ENCODE measurements around the gene FUZ.
A peak's percentile ranks its signal among the peaks of the same experiment; 100 is the strongest.

FUZ gene

DNA sequence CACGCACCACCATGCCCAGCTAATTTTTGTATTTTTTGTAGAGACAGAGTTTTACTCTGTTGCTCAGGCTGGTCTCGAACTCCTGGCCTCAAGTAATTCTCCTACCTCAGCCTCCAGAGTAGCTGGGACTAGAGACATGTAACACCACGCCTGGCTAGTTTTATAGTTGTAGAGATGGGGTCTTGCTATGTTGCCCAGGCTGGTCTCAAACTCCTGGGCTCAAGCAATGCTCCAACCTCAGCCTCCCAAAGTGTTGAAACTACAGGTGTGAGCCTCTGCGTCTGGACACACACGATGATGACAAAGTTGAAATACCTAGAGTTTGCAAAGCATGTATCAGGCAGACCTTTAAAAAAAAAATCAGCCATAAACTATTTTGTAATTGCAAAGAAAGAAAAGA lies 33.3 kb upstream of the FUZ start:
- TF ChIP-seq, protein P1, sequence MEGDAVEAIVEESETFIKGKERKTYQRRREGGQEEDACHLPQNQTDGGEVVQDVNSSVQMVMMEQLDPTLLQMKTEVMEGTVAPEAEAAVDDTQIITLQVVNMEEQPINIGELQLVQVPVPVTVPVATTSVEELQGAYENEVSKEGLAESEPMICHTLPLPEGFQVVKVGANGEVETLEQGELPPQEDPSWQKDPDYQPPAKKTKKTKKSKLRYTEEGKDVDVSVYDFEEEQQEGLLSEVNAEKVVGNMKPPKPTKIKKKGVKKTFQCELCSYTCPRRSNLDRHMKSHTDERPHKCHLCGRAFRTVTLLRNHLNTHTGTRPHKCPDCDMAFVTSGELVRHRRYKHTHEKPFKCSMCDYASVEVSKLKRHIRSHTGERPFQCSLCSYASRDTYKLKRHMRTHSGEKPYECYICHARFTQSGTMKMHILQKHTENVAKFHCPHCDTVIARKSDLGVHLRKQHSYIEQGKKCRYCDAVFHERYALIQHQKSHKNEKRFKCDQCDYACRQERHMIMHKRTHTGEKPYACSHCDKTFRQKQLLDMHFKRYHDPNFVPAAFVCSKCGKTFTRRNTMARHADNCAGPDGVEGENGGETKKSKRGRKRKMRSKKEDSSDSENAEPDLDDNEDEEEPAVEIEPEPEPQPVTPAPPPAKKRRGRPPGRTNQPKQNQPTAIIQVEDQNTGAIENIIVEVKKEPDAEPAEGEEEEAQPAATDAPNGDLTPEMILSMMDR (IDR thresholded peaks at IDR 0.05; ENCODE audit: low read length), result no peak
- TF ChIP-seq EZH2 (IDR thresholded peaks at IDR 0.05; ENCODE audit: borderline replicate concordance, low read length), result no peak
- no peak overlapping the region for H3K4me2 ChIP-seq (ENCODE audit: low read length)
- H3K4me1 ChIP-seq (ENCODE audit: insufficient read depth, low read length, severe bottlenecking), result peaks cover 49% of the 10 kb centered on the region
- peak overlapping the region; percentile 88 for H3K27ac ChIP-seq (ENCODE audit: low read depth, low read length, poor library complexity, severe bottlenecking)
- H3K9ac ChIP-seq (ENCODE audit: low read length), result no peak overlapping the region
- H3K36me3 ChIP-seq (ENCODE audit: insufficient read depth, low read length), result peaks cover 6% of the 10 kb centered on the region; the same call in 1 of the 2 replicates
- H3K9me2 ChIP-seq (ENCODE audit: low read depth, low read length), result no peaks in the 10 kb centered on the region
- H4K20me1 ChIP-seq (ENCODE audit: insufficient read depth, low read length), result no peaks in the 10 kb centered on the region
- H2AFZ ChIP-seq (ENCODE audit: low read length), result no peak overlapping the region
- H3K79me2 ChIP-seq (ENCODE audit: insufficient read depth, low read length), result no peaks in the 10 kb centered on the region
- H3F3A ChIP-seq (ENCODE audit: insufficient read depth, low read length), result no peaks in the 10 kb centered on the region
- 0 out of 2 replicates have a peak, but pooled peaks cover 3% of the 10 kb centered on the region for H3K9me3 ChIP-seq (ENCODE audit: low read length)
- H3K4me3 ChIP-seq (ENCODE audit: low read depth, low read length, poor library complexity, severe bottlenecking), result no peak overlapping the region
- H3K27me3 ChIP-seq (ENCODE audit: insufficient read depth, low read length), result no peaks in the 10 kb centered on the region

DNA sequence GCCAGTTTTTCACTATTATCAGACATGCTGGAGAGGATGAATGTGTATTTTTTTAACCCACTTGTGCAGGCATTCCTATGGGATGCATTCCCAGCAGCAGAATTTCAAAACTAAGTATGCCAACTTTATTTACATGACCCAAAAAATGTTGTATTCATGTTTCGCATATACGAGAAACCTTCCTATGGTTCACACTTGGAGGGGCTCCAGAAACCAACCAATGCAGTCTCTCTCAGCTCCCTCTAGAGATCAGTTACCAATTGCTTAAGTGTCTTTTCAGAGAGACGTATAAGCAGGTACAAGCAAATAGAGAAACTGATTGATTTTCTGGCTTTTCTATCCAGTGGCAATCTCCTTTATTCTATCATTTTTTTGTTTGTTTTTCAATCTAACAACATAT lies 32.3 kb upstream of the FUZ start:
- Histone ChIP-seq H2AFZ (ENCODE audit: low read length) (no peak overlapping the region), H3K4me3 (ENCODE audit: low read depth, low read length, poor library complexity, severe bottlenecking) (no peak overlapping the region), H3K4me2 (ENCODE audit: low read length) (no peak overlapping the region), H3K4me1 (ENCODE audit: insufficient read depth, low read length, severe bottlenecking) (peaks cover 49% of the 10 kb centered on the region), H3K9me2 (ENCODE audit: low read depth, low read length) (no peaks in the 10 kb centered on the region), H3F3A (ENCODE audit: insufficient read depth, low read length) (no peaks in the 10 kb centered on the region), H3K36me3 (ENCODE audit: insufficient read depth, low read length) (peaks cover 14% of the 10 kb centered on the region), H3K27me3 (ENCODE audit: insufficient read depth, low read length) (no peaks in the 10 kb centered on the region), H4K20me1 (ENCODE audit: insufficient read depth, low read length) (no peaks in the 10 kb centered on the region), H3K79me2 (ENCODE audit: insufficient read depth, low read length) (no peaks in the 10 kb centered on the region), H3K27ac (ENCODE audit: low read depth, low read length, poor library complexity, severe bottlenecking) (peak overlapping the region; percentile 88), H3K9me3 (ENCODE audit: low read length) (0 out of 2 replicates have a peak, but pooled peaks cover 3% of the 10 kb centered on the region), H3K9ac (ENCODE audit: low read length) (no peak overlapping the region)
- TF ChIP-seq EZH2 (IDR thresholded peaks at IDR 0.05; ENCODE audit: borderline replicate concordance, low read length), result no peak
- TF ChIP-seq, protein P1 (IDR thresholded peaks at IDR 0.05; ENCODE audit: low read length), result no peak

DNA sequence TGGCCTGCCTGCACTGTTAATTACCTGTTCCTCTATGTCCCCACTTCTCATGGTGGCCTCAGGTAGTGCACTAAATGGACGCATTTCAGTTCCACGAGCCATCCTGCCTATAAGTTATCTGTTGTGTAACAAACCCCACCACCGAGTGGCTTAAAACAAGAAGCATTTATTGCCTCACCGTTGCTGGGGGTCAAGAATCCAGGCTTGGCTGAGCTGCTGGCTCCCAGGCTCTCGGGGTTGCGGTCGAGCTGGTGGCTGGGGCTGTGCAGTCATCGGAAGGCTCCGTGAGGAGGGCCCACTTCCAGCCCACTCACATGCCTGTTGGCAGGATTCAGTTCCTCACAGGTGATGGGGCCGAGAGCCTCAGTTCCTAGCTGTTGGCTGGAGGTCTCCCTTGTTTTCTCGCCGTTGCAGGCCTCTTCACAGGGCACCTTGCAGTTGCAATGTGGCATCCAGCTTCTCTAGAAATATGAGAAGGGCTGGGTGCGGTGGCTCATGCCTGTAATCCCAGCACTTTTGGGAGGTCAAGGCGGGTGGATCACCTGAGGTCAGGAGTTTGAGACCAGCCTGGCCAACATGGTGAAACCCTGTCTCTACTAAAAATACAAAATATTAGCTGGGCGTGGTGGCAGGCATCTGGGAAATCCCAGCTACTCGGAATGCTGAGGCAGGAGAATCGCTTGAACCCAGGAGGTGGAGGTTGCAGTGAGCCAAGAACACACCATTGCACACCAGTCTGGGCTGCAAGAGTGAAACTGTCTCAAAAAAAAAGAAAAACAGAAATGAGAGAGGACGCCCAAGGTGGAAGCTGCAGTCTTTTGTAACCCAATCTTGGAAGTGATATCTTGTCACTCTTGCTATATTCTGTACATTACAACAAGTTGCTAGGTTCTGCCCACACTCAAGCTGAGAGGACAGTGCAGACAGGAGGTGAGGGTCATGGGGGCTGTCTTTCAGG lies 31.3 kb upstream of the FUZ start:
- Histone ChIP-seq H3K27ac (ENCODE audit: low read depth, low read length, poor library complexity, severe bottlenecking) (peak overlapping the region; percentile 88), H4K20me1 (ENCODE audit: insufficient read depth, low read length) (no peaks in the 10 kb centered on the region), H3K9ac (ENCODE audit: low read length) (peak overlapping the region; percentile 30; the same call in 1 of the 2 replicates), H3K9me2 (ENCODE audit: low read depth, low read length) (no peaks in the 10 kb centered on the region), H3K4me1 (ENCODE audit: insufficient read depth, low read length, severe bottlenecking) (peaks cover 43% of the 10 kb centered on the region), H3K36me3 (ENCODE audit: insufficient read depth, low read length) (peaks cover 23% of the 10 kb centered on the region), H2AFZ (ENCODE audit: low read length) (no peak overlapping the region), H3K79me2 (ENCODE audit: insufficient read depth, low read length) (no peaks in the 10 kb centered on the region), H3F3A (ENCODE audit: insufficient read depth, low read length) (no peaks in the 10 kb centered on the region; the same call in 1 of the 2 replicates), H3K4me3 (ENCODE audit: low read depth, low read length, poor library complexity, severe bottlenecking) (no peak overlapping the region), H3K27me3 (ENCODE audit: insufficient read depth, low read length) (no peaks in the 10 kb centered on the region), H3K4me2 (ENCODE audit: low read length) (peak overlapping the region; percentile 21; the same call in 1 of the 2 replicates), H3K9me3 (ENCODE audit: low read length) (0 out of 2 replicates have a peak, but pooled peaks cover 3% of the 10 kb centered on the region)
- TF ChIP-seq, protein P1 (IDR thresholded peaks at IDR 0.05; ENCODE audit: low read length), result no peak
- no peak for TF ChIP-seq EZH2 (IDR thresholded peaks at IDR 0.05; ENCODE audit: borderline replicate concordance, low read length)

All from OCI-LY1 (cell line).